CD14-positive monocyte (primary cell): ENCODE data around the gene CALM1. TPM values are rescaled to one million over a fixed set of nuclear protein-coding genes. Genes with fewer than 3 reads are reported as not detected.

Source experiments
- DNase-seq, 3 donors: peaks; one replicate each; pipeline ENCODE4 v3.0.0-alpha.2; 2011 to 2022
- H2AFZ ChIP-seq: 2 replicates; pipeline ENCODE4 v1.6.0; 2012; ENCODE audit warnings: mild to moderate bottlenecking, low read depth, low read length, inconsistent platforms; ENCODE audit not compliant: insufficient read depth, poor library complexity, severe bottlenecking
- H3K27ac ChIP-seq, 2 donors: 1 replicate in 1 of 2; 2 replicates in 1 of 2; pipeline ENCODE4 v1.5.1; 2012 to 2013; ENCODE audit warnings: low read length in 2 of 2, control low read depth in 1 of 2, inconsistent platforms in 1 of 2, low read depth in 1 of 2, mild to moderate bottlenecking in 1 of 2
- H3K27me3 ChIP-seq, 2 donors: one replicate each; pipeline versions ENCODE4 v1.6.0 to v1.6.1; 2011 to 2013; ENCODE audit warnings: low read length in 2 of 2; ENCODE audit not compliant: control insufficient read depth in 2 of 2, insufficient read depth in 2 of 2
- H3K36me3 ChIP-seq, 2 donors: replicated peaks in 1 of 2; 1 replicate in 1 of 2; 2 replicates in 1 of 2; pipeline versions ENCODE4 v1.5.1 to v1.6.1; 2012 to 2013; ENCODE audit warnings: low read length in 2 of 2, control low read depth in 1 of 2, inconsistent platforms in 1 of 2, mild to moderate bottlenecking in 1 of 2; ENCODE audit not compliant: insufficient read depth in 2 of 2, control insufficient read depth in 1 of 2
- H3K4me1 ChIP-seq, 2 donors: 1 replicate in 1 of 2; 2 replicates in 1 of 2; pipeline versions ENCODE4 v1.5.1 to v1.6.1; 2012 to 2013; ENCODE audit warnings: low read length in 2 of 2, control low read depth in 1 of 2, inconsistent platforms in 1 of 2, mild to moderate bottlenecking in 1 of 2, moderate library complexity in 1 of 2; ENCODE audit not compliant: insufficient read depth in 2 of 2, control insufficient read depth in 1 of 2
- H3K4me2 ChIP-seq: replicated peaks from 2 replicates; pipeline ENCODE3; 2012; ENCODE audit warnings: low read length, moderate library complexity, mild to moderate bottlenecking; ENCODE audit not compliant: poor library complexity, severe bottlenecking; ENCODE audit errors: extremely low read depth
- H3K4me3 ChIP-seq, 3 experiments: fragments of 200-600 bp in 1 of 3; sonication (generic) in 1 of 3; replicated peaks in 1 of 3; 1 replicate in 2 of 3; 2 replicates in 1 of 3; pipeline ENCODE4 v1.5.1; 2011 to 2013; ENCODE audit warnings: low read length in 3 of 3, mild to moderate bottlenecking in 3 of 3, control low read depth in 2 of 3, low read depth in 2 of 3, inconsistent platforms in 1 of 3, moderate library complexity in 1 of 3
- H3K79me2 ChIP-seq: 2 replicates; pipeline ENCODE4 v1.6.0; 2012; ENCODE audit warnings: mild to moderate bottlenecking, control low read depth, inconsistent platforms, low read length, moderate library complexity; ENCODE audit not compliant: insufficient read depth
- H3K9ac ChIP-seq: 2 replicates; pipeline ENCODE4 v1.6.0; 2017; ENCODE audit warnings: low read length, mild to moderate bottlenecking; ENCODE audit not compliant: insufficient read depth, poor library complexity, severe bottlenecking
- H3K9me3 ChIP-seq, 2 donors: replicated peaks in 1 of 2; 1 replicate in 1 of 2; 2 replicates in 1 of 2; pipeline versions ENCODE4 v1.5.1 to v1.6.1; 2012 to 2013; ENCODE audit warnings: low read length in 2 of 2, control low read depth in 1 of 2; ENCODE audit not compliant: control insufficient read depth in 1 of 2, insufficient read depth in 1 of 2
- H4K20me1 ChIP-seq: 2 replicates; pipeline ENCODE4 v1.6.0; 2012; ENCODE audit warnings: mild to moderate bottlenecking, low read length, control low read depth, moderate library complexity; ENCODE audit not compliant: insufficient read depth
- H3K27ac Mint-ChIP-seq, 7 donors: one replicate each; pipeline ENCODE4 v1.8.0; 2020; ENCODE audit warnings: mild to moderate bottlenecking in 7 of 7, mixed read lengths in 7 of 7, moderate library complexity in 6 of 7, inconsistent platforms in 2 of 7
- H3K27me3 Mint-ChIP-seq, 3 donors: one replicate each; pipeline ENCODE4 v1.8.0; 2021 to 2022; ENCODE audit warnings: low read depth in 3 of 3, mild to moderate bottlenecking in 3 of 3, mixed read lengths in 3 of 3, moderate library complexity in 3 of 3, inconsistent platforms in 1 of 3
- H3K36me3 Mint-ChIP-seq, 2 donors: one replicate each; pipeline ENCODE4 v1.8.0; 2020; ENCODE audit warnings: mixed read lengths in 2 of 2, inconsistent platforms in 1 of 2, mild to moderate bottlenecking in 1 of 2
- H3K4me1 Mint-ChIP-seq: one replicate; pipeline ENCODE4 v1.8.0; 2020; ENCODE audit warnings: mild to moderate bottlenecking, mixed read lengths
- H3K4me3 Mint-ChIP-seq, 2 donors: one replicate each; pipeline ENCODE4 v1.8.0; 2020; ENCODE audit warnings: mild to moderate bottlenecking in 2 of 2, mixed read lengths in 2 of 2, moderate library complexity in 1 of 2
- H3K9me3 Mint-ChIP-seq, 7 donors: one replicate each; pipeline ENCODE4 v1.8.0; 2020 to 2022; ENCODE audit warnings: mixed read lengths in 7 of 7, mild to moderate bottlenecking in 6 of 7, moderate library complexity in 6 of 7, inconsistent platforms in 2 of 7
- WGBS: methylation state at CpG from one replicate; pipeline ENCODE4 v1.1.5; 2013; ENCODE audit warnings: missing lambda C conversion rate; ENCODE audit not compliant: insufficient coverage; 5-methylcytosine and 5-hydroxymethylcytosine counted together
- intact Hi-C, 2 donors: fragments of 100-400 bp; cut with micrococcal nuclease; formaldehyde crosslinking; loops; one replicate each; pipeline versions ENCODE4 v1.15.0 to v1.15.1; 2023
- polyA minus RNA-seq: library from RNA; depleted of rRNA, polyadenylated mRNA; stranded (reverse); fragments of >200 nt; gene quantifications from 2 replicates; pipeline ENCODE4 v1.2.3, GENCODE V29; 2012
- polyA plus RNA-seq, 3 donors: library from polyadenylated mRNA; depleted of rRNA in 1 of 3; unstranded in 2 of 3; stranded (reverse) in 1 of 3; fragments of 300-500 nt in 2 of 3; fragments of >200 nt in 1 of 3; fragmentation: Illumina TruSeq in 2 of 3; gene quantifications; 1 replicate in 2 of 3; 2 replicates in 1 of 3; pipeline ENCODE4 v1.2.3, GENCODE V29; 2012 to 2021
- total RNA-seq, 12 experiments: library from RNA in 1 of 12; stranded (reverse) in 1 of 12; fragments of 120-200 nt in 1 of 12; gene quantifications; one replicate each; pipeline ENCODE4 v1.2.4 and lab custom pipeline; 2013 to 2026; ENCODE audit warnings: mixed read lengths in 6 of 12, inconsistent platforms in 1 of 12
- TF ChIP-seq, protein P1 (sequence below): fragments of 200-600 bp; IDR thresholded peaks from one replicate; pipeline ENCODE4 v1.8.0; 2022; ENCODE audit warnings: antibody characterized with exemption, mild to moderate bottlenecking

CALM1 gene
- 353 TPM for total RNA-seq (2013)
- 100 to 1,000 TPM; 277 to 912 (median 906) TPM for polyA plus RNA-seq
- 237 and 359 TPM in 2 replicates for polyA minus RNA-seq
- total RNA-seq (lab: John Stamatoyannopoulos, UW) = 179 to 326 (median 265) reads per million in 11 experiments

DNA sequence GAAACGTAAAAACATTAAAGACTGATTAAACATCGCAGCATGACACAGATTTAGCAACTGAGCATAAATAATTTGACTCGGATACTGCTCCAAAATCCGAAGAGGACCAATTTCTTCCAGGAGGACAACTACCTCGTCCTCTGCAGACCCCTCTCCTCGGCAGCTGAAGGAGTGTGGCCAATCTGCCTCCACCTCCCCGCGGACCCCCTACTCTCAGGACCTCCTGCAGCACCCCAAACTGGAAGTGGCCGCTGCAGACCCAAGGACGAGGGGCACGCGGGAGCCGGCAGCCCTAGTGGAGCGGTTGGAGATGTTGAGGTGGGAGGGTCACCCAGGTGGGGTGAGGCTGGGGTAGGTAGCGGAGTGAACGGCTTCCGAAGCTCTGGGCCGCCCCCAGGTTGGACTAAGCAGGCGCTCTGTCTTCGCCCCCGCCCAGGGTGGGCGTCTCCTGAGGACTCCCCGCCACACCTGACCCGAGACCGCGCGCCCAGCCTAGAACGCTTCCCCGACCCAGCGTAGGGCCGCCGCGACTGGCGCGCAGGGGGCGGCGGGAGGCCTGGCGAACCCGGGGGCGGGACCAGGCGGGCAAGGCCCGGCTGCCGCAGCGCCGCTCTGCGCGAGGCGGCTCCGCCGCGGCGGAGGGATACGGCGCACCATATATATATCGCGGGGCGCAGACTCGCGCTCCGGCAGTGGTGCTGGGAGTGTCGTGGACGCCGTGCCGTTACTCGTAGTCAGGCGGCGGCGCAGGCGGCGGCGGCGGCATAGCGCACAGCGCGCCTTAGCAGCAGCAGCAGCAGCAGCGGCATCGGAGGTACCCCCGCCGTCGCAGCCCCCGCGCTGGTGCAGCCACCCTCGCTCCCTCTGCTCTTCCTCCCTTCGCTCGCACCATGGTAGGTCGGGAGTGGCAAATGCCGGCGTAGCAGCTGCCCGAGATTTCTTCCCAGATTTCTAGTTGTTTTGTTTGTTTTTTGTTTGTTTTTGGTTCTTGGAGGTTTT is at the start of gene CALM1:
CALM1 (plus strand) TSS at position 689 of the 999 bp plus-strand sequence; CDS start at position 891, 202 bp downstream.
- H3K36me3 ChIP-seq = peaks cover 14 to 15% of the 10 kb centered on the region in 2 donors
- Mint-ChIP-seq H3K27ac (peak within 1 kb of the TSS; percentile 83 to 94 (median 92)), H3K36me3 (peaks cover 16 to 18% of the 10 kb centered on the region in 2 donors), H3K4me3 (peak within 1 kb of the TSS; percentile 85 to 97), H3K9me3 (no peaks in the 10 kb centered on the region), H3K4me1 (peaks cover 36% of the 10 kb centered on the region), H3K27me3 (peaks cover 0 to 4% (median 0%) of the 10 kb centered on the region in 3 donors)
- H3K4me1 ChIP-seq = peaks cover 32 to 38% of the 10 kb centered on the region in 2 donors
- WGBS = under 1% methylated on average over 77 of the region's 89 CpGs
- TF ChIP-seq, protein P1, sequence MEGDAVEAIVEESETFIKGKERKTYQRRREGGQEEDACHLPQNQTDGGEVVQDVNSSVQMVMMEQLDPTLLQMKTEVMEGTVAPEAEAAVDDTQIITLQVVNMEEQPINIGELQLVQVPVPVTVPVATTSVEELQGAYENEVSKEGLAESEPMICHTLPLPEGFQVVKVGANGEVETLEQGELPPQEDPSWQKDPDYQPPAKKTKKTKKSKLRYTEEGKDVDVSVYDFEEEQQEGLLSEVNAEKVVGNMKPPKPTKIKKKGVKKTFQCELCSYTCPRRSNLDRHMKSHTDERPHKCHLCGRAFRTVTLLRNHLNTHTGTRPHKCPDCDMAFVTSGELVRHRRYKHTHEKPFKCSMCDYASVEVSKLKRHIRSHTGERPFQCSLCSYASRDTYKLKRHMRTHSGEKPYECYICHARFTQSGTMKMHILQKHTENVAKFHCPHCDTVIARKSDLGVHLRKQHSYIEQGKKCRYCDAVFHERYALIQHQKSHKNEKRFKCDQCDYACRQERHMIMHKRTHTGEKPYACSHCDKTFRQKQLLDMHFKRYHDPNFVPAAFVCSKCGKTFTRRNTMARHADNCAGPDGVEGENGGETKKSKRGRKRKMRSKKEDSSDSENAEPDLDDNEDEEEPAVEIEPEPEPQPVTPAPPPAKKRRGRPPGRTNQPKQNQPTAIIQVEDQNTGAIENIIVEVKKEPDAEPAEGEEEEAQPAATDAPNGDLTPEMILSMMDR = no peak
- DNase-seq = peak; percentile 81 to 97 (median 95)
- H3K4me2 ChIP-seq = peak within 1 kb of the TSS; percentile 77
- intact Hi-C loops = loop anchor here (1.0 to 10.0 kb wide), 6 partner anchors 12 to 444 kb away; partner anchors contain the start of gene EFCAB11 (in 1 of the 2)
- H4K20me1 ChIP-seq = peaks cover 40% of the 10 kb centered on the region
- H3K27me3 ChIP-seq = peaks cover 0 to 2% of the 10 kb centered on the region in 2 donors
- peak within 1 kb of the TSS; percentile 65 to 99 (median 71) for H3K4me3 ChIP-seq
- peaks cover 46% of the 10 kb centered on the region for H3K79me2 ChIP-seq
- H3K9ac ChIP-seq = peak within 1 kb of the TSS; percentile 83
- H2AFZ ChIP-seq = peak within 1 kb of the TSS; percentile 96
- no peaks in the 10 kb centered on the region for H3K9me3 ChIP-seq
- peak within 1 kb of the TSS; percentile 41 to 80 for H3K27ac ChIP-seq

DNA sequence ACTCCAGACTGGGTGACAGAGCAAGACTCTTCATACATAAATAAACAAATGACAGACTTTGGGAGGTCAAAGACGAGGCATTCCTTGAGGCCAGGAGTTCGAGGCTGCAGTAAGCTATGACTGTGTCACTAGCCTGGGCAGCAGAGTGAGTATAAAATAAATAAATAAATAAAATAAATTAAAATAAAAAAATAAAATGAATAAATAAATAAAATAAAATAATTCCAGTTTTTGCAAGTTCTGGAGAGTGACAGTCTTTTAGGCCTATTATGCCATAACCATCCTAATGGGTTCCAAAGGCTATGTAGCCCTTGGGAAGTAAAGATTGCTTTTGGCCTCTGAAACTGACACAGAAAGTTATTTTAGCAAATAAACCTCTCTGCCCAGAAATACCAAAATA is 48.6 kb upstream of the CALM1 start:
- Mint-ChIP-seq H3K4me1 (peaks cover 3% of the 10 kb centered on the region), H3K27ac (no peak overlapping the region), H3K27me3 (peaks cover 4 to 10% (median 5%) of the 10 kb centered on the region in 3 donors), H3K36me3 (no peaks in the 10 kb centered on the region), H3K4me3 (no peak overlapping the region), H3K9me3 (peaks cover 0 to 2% (median 0%) of the 10 kb centered on the region in 7 donors)
- H4K20me1 ChIP-seq = no peaks in the 10 kb centered on the region
- no peak overlapping the region for H3K4me3 ChIP-seq
- no peak for DNase-seq
- H2AFZ ChIP-seq = no peak overlapping the region
- no CpG with 5 or more reads among the region's 2 CpGs for WGBS
- no peaks in the 10 kb centered on the region for H3K79me2 ChIP-seq
- H3K36me3 ChIP-seq = no peaks in the 10 kb centered on the region
- TF ChIP-seq, protein P1 = no peak
- no peak overlapping the region for H3K9ac ChIP-seq
- H3K9me3 ChIP-seq = no peaks in the 10 kb centered on the region
- peaks cover 0 to 5% of the 10 kb centered on the region in 2 donors for H3K27me3 ChIP-seq
- H3K27ac ChIP-seq = no peak overlapping the region
- H3K4me2 ChIP-seq = no peak overlapping the region
- no peaks in the 10 kb centered on the region for H3K4me1 ChIP-seq
- intact Hi-C loops = no loop called here
